NCI-H2227 treated with DMSO at 0.1 percent for 48 hours (cell line): ENCODE results near the gene PATJ.

Experiments used
- DNase-seq: peaks from one replicate; lab custom pipeline; 2025; lab: John Stamatoyannopoulos, UW

Gene PATJ

GRCh38 chr1:62054188-62054587 lies 311.9 kb downstream of the PATJ start:
- DNase-seq: no peak

- DNase-seq: no peak
Observed at GRCh38 chr1:62057230-62057629, 314.9 kb downstream of the PATJ start.

DNA sequence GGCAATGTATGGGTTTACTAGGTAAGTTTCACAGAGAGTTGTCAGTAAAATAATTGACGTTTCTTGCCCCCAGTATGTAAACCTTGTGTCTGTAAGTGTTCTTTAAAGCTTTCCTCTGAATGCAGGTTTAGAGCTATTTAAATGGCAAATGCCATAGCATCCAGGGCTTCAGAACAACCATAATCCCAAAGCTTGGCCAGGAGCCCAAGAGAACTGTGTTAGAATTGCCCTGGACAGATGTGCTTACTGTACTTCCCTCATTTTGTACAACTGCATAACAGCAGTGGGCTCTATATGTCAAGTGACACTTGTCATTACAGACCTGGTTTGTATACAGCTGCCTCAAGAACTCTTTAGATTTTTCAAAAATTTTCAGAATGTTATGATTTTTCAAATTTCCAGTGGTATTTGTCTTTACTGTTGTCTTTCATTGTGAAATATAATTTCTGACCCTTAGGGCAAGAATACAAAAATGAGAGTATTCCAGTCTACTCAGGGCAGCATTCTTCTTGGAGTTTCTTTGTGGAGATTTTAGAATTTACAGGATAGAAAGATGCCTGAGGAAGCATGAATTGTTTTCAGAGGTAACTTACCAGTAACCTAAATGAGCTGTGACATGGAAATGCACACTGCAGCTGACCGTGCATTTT lies 315.5 kb downstream of the PATJ start:
- no peak for DNase-seq

- no peak for DNase-seq
Observed at GRCh38 chr1:62058956-62059355, 316.7 kb downstream of the PATJ start.

GRCh38 chr1:62062087-62062486 lies 319.8 kb downstream of the PATJ start:
- no peak for DNase-seq

DNA sequence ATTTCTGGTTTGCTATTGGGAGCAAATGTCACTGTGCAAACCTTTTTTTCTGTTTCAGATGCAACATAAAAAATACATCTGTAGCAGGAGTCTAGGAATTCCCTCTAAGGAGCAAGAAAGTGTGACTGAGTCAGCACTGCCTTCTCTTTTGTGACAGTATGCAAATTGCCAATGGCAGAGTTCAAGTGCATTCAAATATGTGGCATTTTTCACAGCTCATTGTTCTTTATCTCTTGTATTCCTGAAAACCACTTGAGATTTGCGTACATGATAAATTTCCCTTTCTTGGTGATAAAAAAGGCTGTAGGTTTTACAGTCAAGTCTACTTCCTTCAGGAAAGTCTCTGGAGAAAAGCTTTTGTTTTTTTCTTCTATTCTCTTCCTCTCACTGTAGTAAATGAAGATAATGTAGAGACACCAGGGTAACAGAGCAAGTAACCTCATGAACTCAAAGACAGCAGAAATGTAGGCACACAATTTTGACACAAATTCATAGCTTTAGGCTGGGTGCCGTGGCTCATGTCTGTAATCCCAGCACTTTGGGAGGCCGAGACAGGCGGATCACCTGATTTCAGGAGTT lies 322.6 kb downstream of the PATJ start:
- no peak for DNase-seq

DNA sequence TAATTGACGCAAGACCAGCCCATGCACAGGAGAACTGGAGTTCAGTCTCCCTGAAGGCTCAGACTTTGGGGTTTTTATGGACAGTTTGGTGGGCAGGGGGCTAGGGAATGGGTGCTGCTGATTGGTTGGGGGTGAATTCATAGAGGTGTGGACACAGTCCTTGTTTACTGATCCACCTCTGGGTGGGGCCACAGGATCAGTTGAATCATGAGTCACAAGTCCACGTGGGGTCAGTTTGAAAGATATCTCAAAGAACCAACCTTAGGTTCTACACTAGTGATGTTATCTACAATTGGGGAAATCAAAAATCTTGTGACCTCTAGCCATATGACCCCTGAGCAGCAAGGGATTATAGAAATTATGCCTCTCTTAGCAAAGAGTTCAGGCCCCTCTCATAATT lies 324.4 kb downstream of the PATJ start:
- DNase-seq: no peak

- peak; percentile 22 for DNase-seq
Observed at GRCh38 chr1:62068416-62068843, 326.1 kb downstream of the PATJ start.

- peak; percentile 93 for DNase-seq
Observed at GRCh38 chr1:62068978-62069377, 326.7 kb downstream of the PATJ start.

DNA sequence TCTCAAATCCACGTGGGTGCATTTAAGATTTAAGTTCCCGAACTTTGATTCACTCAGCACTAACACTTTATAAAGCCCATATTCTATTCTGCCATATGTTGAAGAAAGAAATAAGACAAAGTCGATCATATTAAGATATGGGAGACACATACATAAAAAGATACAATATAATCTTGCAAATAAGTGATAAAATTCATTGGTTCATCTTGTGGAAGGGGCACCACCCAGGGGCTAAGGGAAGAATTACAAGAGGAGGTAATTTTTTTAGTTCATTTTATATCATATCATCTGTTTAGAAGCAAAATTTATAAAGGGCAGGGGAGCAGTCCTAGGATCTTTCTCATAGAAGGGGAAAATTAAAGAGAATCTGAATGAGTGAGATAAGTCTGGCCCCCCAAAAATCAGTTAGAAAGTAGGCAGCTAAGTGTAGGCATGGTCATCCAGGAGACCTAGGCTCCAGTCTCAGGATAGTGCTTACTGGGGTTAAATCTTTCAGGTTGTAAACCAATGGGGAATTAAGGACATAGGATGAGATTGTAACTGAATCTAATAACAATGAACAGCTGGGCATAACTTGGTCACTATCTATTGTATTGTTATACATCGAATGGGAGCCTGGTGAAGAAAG lies 328.2 kb downstream of the PATJ start:
- peak; percentile 23 for DNase-seq

- no peak for DNase-seq
Observed at GRCh38 chr1:62071695-62072094, 329.4 kb downstream of the PATJ start.

GRCh38 chr1:62076286-62076685 lies 334.0 kb downstream of the PATJ start:
- DNase-seq: peak; percentile 32

DNA sequence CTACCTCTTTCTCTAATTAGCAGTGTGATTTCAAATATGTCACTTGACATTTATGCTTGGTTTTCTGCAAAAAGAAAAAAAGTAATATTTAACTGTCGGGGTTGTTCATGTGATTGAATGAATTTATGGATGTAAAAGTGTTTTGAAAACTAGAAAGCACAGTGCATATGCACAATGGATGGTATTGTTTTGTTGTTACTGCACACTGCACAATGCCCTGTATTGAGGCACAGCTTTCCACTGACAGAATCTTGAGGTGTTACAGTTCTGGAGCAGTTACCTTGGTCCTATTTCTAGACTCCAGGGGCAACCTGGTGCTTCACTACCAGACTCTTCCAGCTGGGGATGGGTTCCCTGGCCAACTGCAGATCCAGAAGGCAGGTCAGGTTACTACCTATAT lies 335.5 kb downstream of the PATJ start:
- no peak for DNase-seq

DNA sequence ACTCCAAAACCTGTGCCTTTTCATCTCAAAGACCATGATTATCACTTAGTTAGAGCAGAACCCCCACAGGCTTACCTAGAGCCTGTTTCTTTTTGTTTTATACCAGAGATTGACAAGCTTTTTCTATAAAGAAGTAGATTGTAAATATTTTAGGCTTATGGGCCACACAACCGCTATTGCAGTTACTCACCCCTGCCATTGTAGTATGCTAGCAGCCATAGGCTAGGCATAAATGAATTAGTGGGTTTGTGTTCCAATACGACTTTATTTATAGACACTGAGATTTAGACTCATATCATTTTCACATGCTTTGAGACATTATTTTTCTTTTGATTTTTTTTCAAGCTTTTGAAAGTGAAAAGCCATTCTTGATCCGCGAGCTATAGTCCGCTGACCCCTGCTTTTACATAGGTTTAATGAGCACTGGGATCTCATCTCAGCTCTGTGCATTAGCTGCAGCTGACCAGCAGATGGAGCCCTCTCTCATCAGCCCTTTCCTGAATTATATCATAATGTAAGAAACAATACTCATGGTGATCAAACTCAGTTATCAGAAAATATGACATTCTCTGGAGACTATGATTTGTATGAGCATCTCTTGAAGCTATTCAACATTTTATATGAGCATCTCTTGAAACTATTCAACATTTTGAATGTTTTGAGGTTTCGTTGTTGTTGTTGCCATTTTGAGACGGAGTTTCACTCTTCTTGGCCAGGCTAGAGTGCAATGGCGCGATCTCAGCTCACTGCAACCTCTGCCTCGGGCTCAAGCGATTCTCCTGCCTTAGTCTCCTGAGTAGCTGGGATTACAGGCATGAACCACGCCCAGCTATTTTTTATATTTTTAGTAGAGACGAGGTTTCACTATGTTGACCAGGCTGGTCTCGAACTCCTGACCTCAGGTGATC lies 340.4 kb downstream of the PATJ start:
- peak; percentile 64 for DNase-seq

- DNase-seq: no peak
Observed at GRCh38 chr1:62084310-62084890, 342.1 kb downstream of the PATJ start.

- no peak for DNase-seq
Observed at GRCh38 chr1:62088439-62088838, 346.2 kb downstream of the PATJ start.

GRCh38 chr1:62089570-62089969 lies 347.3 kb downstream of the PATJ start:
- DNase-seq: no peak

DNA sequence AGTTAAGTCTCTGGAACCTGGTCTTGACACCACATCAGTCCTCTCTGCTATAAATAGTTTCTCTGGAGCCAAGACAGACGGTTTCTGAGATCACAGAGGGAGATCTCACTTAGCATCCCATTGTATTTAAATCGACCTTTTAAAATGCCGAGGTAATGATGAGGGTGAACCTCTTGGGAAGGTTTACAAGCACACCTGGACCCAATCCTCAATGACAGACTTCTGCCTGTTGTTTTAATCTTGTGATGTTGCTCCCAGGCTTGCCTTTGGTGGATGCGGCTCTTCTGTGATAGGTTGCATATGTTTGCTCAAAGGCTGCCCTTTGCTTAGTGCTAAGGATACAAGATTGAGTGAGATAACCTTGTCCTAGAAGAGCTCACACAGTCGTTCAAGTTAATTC lies 347.7 kb downstream of the PATJ start:
- DNase-seq: no peak

DNA sequence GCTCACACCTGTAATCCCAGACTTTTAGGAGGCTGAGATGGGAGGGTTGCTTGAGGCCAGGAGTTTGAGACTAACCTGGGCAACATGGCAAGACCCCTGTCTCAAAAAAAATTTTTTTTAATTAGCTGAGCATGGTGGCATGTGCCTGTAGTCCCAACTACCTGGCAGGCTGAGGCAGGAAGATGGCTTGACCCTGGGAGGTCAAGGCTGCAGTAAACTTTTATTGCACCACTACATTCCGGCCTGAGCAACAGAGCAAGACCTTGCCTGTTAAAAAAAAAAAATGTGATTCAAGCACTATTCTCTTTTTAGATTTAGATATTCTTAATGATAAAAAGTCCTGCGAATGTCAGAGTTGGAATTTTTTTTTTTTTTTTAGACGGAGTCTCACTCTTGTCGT lies 349.8 kb downstream of the PATJ start:
- DNase-seq: no peak

DNA sequence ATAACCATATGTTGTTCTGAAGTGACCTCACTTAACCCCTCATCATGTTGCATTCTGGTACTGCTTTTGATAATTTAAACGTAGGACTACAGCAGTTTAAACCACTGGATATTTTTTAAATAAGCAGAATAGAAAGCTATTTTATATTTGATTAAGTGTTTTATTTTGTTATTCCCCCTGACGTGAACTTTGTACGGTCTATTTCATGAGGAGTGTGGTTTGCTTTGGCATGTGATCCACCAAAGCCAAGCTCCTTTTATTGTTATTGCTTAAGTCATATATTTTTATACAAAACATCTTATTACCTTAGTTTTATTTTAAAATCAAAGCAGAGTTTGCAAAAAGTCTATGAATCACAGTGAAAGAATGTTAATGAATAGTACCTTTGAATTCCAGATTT lies 351.0 kb downstream of the PATJ start:
- DNase-seq: no peak

- no peak for DNase-seq
Observed at GRCh38 chr1:62097464-62097863, 355.2 kb downstream of the PATJ start.

- no peak for DNase-seq
Observed at GRCh38 chr1:62100442-62100841, 358.2 kb downstream of the PATJ start.
